Neural progenitor cell (in vitro differentiated cells): ENCODE measurements around the gene OPN1SW.

ENCODE experiments used
- CTCF ChIP-seq: fragments of 200-600 bp; sonication (generic); IDR thresholded peaks from 2 replicates; pipeline ENCODE4 v1.5.1; 2017; ENCODE audit warnings: antibody characterized with exemption, mild to moderate bottlenecking
- EZH2 ChIP-seq: fragments of 200-600 bp; sonication (generic); IDR thresholded peaks from 2 replicates; pipeline ENCODE4 v1.6.1; 2017; ENCODE audit warnings: antibody characterized with exemption, mild to moderate bottlenecking, moderate library complexity

- TF ChIP-seq CTCF (no peak), EZH2 (no peak)
These were observed 18.4 kb upstream of the OPN1SW start for GRCh38 chr7:128794020-128794419.
